GM21825 (cell line): Measurements from ENCODE around the gene EFHD2.
"Not testable (repeated sequence)": the region's sequence is repeated elsewhere in the genome, so short reads cannot be mapped to it uniquely, and the experiment has no call there.

ENCODE experiments used
- ATAC-seq: cut with Tn5 transposase; IDR thresholded peaks from one replicate; pipeline ENCODE4 v1.9.1; 2021; ENCODE audit warnings: mild to moderate bottlenecking, moderate library complexity; ENCODE audit not compliant: unreplicated experiment

EFHD2 gene

DNA sequence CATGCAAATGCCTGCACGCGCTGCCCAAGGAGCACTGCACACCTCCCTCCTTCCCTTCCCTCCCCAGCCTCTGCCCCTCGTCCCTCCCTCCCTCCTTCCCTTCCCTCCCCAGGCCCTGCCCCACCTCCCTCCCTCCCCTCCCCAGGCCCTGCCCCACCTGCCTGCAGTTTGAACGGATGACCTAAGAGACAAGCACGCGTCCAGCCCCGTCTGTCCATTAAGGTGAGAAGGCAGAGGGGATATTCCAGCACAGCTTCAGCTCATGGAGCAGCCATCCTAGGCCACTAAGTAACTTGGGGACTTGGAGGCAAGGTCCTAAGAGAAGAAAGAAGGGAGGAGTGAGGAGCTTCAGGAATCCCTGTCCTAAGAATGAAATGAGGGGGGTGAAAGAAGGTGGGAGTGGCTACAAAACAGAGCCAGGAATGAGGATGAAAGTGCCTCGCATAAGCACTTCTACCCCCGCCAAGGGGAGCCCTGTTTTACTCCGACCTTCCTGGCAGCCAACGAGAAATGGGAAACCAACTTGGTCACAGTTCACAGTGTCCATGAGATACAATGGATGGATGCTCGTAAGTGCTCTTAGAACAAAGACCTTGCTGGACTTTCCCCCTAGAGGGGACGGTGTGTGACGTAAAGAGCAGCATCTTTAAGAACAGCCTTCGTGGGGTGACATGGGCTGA is 21.3 kb upstream of the EFHD2 start:
- no peak for ATAC-seq

DNA sequence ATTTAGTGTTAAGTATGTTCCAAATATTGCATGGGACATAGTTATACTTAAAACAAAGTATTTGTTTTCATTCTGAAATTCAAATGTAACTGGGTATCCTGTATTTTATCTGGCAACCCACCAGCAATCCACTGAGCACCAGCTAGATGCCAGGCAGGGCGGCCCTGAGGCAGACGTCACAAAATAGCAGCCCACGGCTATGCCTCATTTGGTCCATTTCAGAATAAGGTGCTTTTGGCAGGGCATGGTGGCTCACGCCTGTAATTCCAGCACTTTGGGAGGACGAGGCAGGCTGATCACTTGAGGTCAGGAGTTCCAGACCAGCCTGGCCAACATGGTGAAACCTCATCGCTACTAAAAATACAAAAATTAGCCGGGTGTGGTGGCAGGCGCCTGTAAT is 19.9 kb upstream of the EFHD2 start:
- not testable (repeated sequence) for ATAC-seq

- no peak for ATAC-seq
Observed at GRCh38 chr1:15390667-15391066, 19.0 kb upstream of the EFHD2 start.

- ATAC-seq: no peak
Observed at GRCh38 chr1:15391366-15391765, 18.3 kb upstream of the EFHD2 start.

- no peak for ATAC-seq
Observed at GRCh38 chr1:15393475-15394257, 16.0 kb upstream of the EFHD2 start.

GRCh38 chr1:15394258-15394690 is 15.4 kb upstream of the EFHD2 start:
- ATAC-seq: no peak

DNA sequence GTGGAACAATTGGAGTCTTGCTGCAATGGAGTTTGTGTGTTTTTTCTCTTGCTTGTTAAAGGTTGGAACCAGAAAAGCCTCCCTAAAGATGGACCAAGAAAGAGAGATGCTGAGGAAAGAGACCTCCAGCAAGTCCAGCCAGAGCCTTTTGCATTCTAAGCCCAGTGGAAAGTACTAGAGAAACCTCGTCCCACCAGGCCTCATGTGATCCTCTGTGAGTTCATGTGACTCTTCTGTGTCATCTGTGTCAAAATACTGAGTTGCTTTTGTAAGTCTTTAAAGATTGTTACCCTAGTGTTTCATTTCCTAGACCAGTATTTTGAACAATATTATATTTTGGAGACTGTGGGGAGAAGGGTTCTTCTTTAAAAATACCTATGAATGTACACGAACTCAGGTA is 12.5 kb upstream of the EFHD2 start:
- ATAC-seq: no peak

GRCh38 chr1:15399710-15400109 is 10.0 kb upstream of the EFHD2 start:
- no peak for ATAC-seq

DNA sequence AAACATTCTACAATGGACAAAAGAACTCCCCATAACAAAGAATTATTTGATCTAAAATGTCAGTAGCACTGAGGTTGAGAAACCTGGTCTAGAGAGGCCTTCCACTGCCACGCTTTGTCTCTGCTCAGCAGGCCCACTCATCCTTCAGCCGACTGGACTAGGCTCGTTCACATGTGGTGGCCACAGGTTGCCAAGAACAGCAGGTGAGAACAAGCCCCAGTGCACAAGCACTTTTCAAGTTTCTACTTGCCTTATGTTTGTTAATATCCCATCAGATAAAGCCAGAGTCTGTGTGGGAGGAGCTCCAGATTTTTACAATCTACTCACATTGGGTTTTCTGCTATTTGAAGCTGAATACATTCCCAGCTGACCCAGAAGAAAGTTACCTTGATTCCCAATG is 9.1 kb upstream of the EFHD2 start:
- no peak for ATAC-seq

- ATAC-seq: no peak
Observed at GRCh38 chr1:15401391-15402055, 8.2 kb upstream of the EFHD2 start.

DNA sequence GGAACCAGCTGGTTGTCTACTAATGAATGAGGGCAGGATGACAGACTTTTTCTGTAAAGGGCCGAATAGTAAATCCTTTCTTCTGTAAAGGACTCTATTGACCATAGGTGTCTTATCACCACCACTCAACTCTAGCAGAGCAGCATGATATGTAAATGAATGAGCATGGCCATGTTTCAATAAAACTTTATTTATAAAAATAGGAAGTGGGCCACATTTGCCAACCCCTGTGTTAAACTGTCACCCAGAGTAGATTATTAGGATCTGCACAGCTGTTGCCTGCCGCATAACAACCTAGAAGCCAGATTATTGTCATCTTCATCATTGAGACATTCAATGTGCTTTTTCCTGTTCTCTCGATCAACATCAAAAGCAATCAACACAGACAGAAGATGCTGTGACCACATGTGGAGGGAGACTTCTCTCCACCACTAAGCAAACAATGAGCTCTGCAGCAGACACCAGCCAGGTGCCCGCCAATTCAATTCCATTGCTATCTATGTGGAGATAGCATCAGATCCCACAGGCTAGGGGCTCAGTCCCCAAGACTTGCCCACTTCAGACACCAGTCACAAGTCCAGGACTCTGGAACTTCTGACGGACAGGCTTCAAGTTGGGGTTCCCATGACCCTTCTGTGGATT is 6.8 kb upstream of the EFHD2 start:
- no peak for ATAC-seq

DNA sequence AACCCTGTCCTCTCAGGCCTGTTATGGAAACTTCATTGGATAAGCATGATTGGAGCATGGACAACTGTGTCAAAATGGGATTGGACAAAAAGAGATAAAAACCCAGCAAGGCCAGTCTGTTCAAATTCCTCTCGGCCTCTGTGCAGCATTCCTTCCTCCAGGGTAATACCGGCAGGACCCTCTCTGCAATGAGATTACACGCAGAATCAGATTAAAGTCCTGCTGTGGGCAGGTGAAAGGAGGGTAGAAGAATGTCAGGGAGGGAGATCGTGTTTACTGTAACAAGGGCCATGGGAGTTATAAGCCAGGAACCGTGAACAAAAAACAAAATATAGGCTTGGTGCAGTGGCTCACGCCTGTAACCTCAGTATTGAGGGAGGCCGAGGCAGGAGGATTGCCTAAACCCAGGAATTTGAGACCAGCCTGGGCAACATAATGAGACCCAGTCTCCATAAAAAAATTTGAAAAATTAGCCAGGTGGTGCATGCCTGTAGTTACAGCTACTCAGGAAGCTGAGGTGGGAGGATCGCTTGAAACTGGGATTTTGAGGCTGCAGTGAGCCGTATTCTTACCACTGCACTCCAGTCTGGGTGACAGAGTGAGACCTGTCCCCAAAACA is 5.6 kb upstream of the EFHD2 start:
- no peak for ATAC-seq

GRCh38 chr1:15405106-15405850 is 4.4 kb upstream of the EFHD2 start:
- ATAC-seq: no peak

GRCh38 chr1:15406614-15407559 is 2.8 kb upstream of the EFHD2 start:
- ATAC-seq: no peak

DNA sequence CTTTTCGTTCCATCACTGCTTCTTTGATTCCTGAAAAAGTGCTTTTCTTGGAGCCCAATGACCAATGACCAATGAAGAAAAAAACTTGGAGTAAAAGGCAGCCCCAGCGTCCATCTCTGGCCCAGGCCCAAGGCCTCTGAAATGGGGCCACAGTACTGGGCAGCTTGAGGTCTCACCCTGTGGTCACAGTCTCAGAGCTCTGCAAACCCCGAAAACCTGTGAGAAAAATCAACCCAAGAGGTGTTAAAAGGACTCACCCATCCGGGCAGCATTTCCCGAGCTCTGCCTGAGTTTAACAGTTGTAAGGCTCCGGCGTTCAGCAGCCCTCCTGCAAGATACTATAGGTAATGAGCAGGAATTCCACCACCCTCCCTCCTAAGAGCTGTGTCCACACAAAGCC is 2.1 kb upstream of the EFHD2 start:
- ATAC-seq: no peak

DNA sequence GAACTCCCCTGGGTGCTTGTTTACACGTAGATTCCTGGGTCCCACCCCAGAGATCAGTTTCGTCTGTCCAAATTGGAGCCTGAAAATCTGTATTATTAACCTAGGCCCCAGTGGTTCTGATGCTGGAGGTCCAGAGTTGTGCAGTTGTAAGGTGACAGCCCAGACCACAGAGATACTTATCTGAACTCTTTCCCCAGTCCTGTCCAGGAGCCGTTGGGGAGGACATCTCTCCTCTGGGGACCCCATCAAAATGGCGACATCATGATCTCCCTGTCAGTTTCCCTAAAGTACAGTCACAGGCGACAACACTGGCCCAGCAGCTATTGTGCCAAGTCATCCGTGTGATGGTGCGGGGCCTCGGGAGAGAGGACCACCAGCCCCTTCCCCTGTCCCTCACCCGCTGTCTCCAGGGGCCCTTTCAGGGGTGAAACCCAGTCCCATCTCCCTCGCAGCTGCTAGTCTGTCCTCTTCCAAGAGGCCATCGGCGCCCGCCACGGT is 749 bp upstream of the EFHD2 start:
- ATAC-seq: no peak

DNA sequence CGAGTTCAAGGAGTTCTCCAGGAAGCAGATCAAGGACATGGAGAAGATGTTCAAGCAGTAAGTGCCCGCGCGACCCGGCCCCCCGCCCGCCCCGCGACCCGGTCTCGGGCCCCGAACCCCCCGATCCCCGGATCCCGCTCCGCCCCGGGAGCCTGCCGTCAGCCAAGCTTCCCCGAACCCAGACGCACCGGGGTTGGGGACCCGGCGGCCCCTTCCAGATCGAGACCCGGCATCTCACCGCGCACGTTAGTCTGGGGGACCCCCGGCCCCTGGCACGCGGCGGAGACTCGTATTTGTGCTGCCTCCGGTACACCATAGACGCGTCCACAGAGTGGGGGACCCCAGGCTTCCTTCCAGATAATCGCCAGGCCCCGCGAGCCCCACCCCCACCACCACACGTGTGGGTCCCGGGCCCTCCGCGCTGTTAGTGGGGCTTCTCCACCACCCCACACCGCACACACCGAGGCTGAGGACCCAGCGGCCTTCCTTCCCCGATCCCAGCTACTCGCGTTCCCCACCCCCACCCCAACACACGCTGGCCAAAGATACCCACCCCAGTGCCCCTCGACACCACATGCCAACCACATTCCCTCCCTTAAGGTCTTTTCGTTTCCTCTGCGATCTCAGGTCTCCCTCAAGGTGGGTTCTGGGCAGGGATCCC is 665 bp downstream of the EFHD2 start:
- peak; percentile 6 for ATAC-seq

GRCh38 chr1:15410884-15411245 is 1.2 kb downstream of the EFHD2 start:
- ATAC-seq: no peak
